Measurements from ENCODE around the gene SHLD1. TPM values are rescaled to one million over a fixed set of nuclear protein-coding genes. Genes with fewer than 3 reads are reported as not detected.

SHLD1 gene
- total RNA-seq, 1 experiment from 2014 or later: 6.7 TPM

DNA sequence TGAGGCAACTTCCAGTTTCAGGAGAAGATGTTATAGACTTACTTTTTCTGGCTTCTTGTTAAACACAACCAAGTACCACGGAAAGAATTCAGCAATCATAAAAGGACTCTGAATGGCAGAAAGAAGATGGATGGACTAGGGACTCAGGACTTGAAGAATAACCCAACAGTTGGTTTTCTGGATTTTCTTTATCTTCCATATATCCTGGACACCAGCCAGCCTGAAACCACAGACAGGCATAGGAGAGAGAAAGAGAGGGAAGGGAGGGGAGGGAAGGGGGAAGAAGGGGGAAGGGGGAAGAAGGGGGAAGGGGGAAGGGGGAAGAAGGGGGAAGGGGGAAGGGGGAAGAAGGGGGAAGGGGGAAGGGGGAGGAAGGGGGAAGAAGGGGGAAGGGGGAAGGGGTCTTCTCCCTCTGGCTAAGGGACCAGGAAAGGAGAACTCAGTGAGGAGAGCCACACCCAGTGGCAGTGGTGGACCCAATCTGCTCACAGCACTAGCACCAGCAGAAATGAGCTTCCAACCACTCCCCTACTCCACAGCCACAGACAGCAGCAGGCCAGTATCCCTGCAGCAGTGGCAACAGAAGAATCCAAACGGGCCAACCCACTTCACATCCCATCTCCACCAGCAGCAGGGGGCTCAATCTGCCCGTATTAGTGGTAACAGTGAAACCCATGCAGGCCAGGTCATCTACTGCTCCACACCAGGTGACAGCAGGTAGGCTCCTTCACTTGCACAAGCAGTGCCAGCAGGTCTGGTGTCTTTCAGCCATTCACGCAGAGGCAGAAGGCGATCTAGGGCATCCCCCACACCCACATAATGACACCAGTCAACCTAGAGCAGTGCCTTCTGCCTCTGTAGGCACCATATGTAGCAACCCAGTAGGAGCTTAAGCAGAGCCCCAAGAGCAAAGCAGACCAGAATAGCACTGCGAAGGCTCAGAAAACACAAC lies 121.5 kb downstream of the SHLD1 start:
- Mint-ChIP-seq H3K9me3 (no peaks in the 10 kb centered on the region; a peak in 1 of 5 replicates), H3K27ac (no peak overlapping the region; a peak in 1 of 7 replicates), H3K36me3 (ENCODE audit: insufficient read depth in 1 of 3, low read depth in 3 of 3) (no peaks in the 10 kb centered on the region), H3K4me3 (no peak overlapping the region), H3K4me1 (peaks cover 30 to 32% of the 10 kb centered on the region in 2 experiments), H3K27me3 (ENCODE audit: low read depth) (no peaks in the 10 kb centered on the region)
- Histone ChIP-seq H3K27ac (ENCODE audit: insufficient read length, low read depth, low read length) (no peak overlapping the region), H3K56ac (ENCODE audit: insufficient read length, low read depth, low read length) (no peak overlapping the region), H3K4ac (ENCODE audit: low read depth, low read length) (no peak overlapping the region), H2AK5ac (ENCODE audit: insufficient read length, low read length) (no peak overlapping the region), H3K23ac (ENCODE audit: insufficient read length, low read depth, low read length) (no peak overlapping the region), H3T11ph (ENCODE audit: low read length) (no peak overlapping the region), H4K91ac (ENCODE audit: insufficient read length, low read depth, low read length) (no peak overlapping the region), H2BK15ac (ENCODE audit: low read depth, low read length) (no peak overlapping the region), H3K79me2 (ENCODE audit: insufficient read depth, low read length) (no peaks in the 10 kb centered on the region), H3K4me1 (ENCODE audit: insufficient read depth, low read length) (peaks cover 3% of the 10 kb centered on the region; the same call in 1 of the 2 replicates), H2BK20ac (ENCODE audit: low read depth, low read length, poor library complexity, severe bottlenecking) (no peak overlapping the region), H2BK120ac (ENCODE audit: low read depth, low read length, poor library complexity, severe bottlenecking) (no peak overlapping the region), H3K14ac (ENCODE audit: insufficient read depth, low read length) (no peak overlapping the region), H3K4me2 (ENCODE audit: insufficient read depth, insufficient read length, low read length) (no peak overlapping the region), H3K79me1 (ENCODE audit: insufficient read depth, low read depth, low read length, poor library complexity, severe bottlenecking) (no peaks in the 10 kb centered on the region), H3K27me3 (ENCODE audit: insufficient read depth, low read length) (no peaks in the 10 kb centered on the region), H4K20me1 (ENCODE audit: control insufficient read depth, insufficient read depth, insufficient read length) (no peaks in the 10 kb centered on the region), H3K23me2 (ENCODE audit: insufficient read length, low read depth, low read length, poor library complexity, severe bottlenecking) (no peaks in the 10 kb centered on the region), H2BK5ac (ENCODE audit: insufficient read length, low read length) (no peak overlapping the region), H3K18ac (ENCODE audit: insufficient read length, low read depth, low read length) (no peak overlapping the region), H3K9ac (ENCODE audit: extremely low read depth, insufficient read length, low read length) (no peak overlapping the region), H4K5ac (ENCODE audit: insufficient read length, low read depth, low read length) (no peak overlapping the region), H4K8ac (replicated peaks; ENCODE audit: insufficient read length, low read depth, low read length) (no peak overlapping the region), H2AFZ (ENCODE audit: low read length) (no peak overlapping the region), H3K9me3 (ENCODE audit: control insufficient read depth, low read depth, low read length) (no peaks in the 10 kb centered on the region), H2BK12ac (ENCODE audit: insufficient read length, low read depth, low read length) (no peak overlapping the region)
- TF ChIP-seq, protein P1, sequence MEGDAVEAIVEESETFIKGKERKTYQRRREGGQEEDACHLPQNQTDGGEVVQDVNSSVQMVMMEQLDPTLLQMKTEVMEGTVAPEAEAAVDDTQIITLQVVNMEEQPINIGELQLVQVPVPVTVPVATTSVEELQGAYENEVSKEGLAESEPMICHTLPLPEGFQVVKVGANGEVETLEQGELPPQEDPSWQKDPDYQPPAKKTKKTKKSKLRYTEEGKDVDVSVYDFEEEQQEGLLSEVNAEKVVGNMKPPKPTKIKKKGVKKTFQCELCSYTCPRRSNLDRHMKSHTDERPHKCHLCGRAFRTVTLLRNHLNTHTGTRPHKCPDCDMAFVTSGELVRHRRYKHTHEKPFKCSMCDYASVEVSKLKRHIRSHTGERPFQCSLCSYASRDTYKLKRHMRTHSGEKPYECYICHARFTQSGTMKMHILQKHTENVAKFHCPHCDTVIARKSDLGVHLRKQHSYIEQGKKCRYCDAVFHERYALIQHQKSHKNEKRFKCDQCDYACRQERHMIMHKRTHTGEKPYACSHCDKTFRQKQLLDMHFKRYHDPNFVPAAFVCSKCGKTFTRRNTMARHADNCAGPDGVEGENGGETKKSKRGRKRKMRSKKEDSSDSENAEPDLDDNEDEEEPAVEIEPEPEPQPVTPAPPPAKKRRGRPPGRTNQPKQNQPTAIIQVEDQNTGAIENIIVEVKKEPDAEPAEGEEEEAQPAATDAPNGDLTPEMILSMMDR (conservative IDR thresholded peaks at IDR 0.05): no peak
- DNase-seq: peak; percentile 31
- WGBS (ENCODE audit: extremely low coverage, insufficient read length, low lambda C conversion rate): no CpG with 5 or more reads among the region's 6 CpGs

Data from H9 (cell line).